Activated CD4-positive, alpha-beta T cell treated with anti-CD3 and anti-CD28 coated beads, Interleukin-2, amount 50 U/mL, for 48 hours (primary cell): ENCODE data around the gene SCN8A.
A peak's percentile ranks its signal among the peaks of the same experiment; 100 is the strongest.

Source experiments
- DNase-seq, 2 experiments: peaks; one replicate each; pipeline ENCODE4 v3.0.0-alpha.2; 2020

SCN8A gene

DNA sequence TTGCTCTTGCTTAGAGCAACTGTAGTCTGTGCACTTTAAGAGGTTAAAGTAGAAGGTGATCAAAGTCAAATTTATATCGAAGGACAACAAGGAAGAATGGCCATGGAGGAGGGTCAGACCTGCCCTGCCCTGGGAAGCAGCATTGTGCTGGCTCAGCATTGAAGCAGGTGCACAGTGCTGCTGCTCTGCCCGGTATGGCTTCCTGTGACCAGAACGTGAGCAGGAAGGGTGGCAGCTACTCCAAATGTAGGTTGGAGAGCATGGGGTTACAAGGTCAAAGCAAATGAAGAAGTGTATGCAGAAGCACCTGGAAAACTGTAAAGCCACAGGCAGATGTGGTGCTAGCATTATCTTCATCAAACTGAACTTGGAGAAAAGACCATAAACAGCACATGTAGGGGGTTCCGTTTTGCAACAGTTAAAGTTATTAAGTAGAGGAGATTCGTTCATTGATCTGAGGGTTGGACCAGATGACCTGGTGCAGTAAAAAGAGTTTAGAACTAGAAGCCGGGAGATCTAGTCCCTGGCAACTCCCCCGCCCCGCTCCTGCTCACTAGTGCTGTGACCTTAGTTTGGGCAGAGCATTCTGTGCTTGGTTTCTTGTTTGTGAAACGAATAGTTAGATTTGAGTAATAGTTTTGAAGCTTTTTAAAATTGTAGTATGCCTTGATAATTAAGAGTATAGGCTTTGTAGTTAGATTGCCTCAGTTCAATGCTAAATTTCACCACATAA, 84.2 kb downstream of the SCN8A start:
- DNase-seq: no peak

DNA sequence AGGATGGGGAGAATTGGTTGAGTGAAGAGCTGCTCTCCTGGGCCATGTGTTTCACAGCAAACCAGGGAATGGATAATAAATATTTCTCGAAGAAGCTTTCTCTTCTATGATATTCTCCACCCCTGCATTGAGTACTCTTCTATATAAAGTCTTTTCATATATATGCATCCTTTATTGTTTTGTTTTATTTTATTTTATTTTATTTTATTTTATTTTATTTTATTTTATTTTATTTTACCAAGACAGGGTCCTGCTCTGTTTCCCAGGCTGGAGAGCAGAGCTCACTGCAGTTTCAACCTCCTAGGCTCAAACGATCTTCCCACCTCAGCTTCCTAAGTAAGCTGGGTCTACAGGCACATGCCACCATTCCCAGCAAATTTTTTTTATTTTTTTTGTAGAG, 85.8 kb downstream of the SCN8A start:
- no peak for DNase-seq

DNA sequence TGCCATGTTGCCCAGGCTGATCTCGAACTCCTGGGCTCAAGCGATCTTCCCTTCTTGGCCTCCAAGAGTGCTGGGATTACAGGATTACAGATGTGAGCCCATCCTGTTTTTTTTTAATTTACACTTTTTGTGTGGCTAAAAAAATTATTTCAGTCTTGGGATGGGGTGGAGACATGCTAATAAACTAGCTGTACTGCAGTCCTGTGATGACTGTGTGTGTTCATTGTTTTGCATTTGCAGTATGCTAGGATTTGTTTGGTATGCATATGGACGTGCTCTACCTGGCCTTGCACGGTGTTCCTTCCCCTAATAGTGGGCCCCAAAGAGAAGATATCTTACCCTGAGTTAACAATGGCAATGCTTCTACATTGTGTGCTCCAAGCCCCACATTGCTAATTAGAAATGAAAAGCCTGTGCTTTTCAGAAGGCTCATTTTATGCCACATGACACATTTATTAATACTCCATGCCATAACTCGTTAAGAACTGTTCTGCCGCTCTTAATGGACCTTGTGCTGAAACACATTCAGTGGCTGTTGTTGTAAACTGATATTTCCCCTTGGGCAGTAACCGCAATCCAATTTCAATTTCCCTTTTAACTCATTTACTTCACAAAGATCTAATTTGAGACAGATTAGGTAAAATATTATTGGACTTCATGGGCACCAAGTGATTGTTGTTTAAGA, 86.4 kb downstream of the SCN8A start:
- no peak for DNase-seq

DNA sequence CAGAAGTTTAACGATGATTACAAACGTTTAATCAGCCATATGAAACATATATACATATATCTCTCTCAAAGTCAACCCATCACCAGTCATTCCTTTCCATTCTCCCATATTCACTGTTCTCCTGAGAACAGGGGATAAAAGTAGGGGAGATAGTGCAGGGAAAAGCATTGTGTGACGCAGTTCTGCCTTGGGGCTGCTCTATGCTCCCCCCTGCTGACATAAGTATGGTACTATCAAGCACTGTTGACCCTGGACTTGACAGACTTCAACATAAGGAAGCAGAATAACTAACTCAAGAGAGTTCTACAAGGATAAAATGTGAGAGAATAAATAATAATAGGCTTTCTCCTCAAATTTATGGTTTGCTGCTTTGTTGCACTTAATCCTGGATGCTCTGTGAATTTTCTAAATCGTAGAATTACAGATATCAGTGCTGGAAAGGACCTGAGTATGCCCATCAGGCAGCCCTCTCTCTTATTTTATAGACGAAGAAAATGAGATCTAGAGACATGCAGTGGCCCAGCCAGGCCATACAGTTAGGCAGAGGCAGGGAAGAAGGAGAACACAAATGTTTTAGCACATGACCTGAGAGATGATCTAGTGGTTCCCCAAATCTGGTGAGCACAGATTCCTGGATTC, 87.2 kb downstream of the SCN8A start:
- peak; percentile 10 to 12 for DNase-seq

DNA sequence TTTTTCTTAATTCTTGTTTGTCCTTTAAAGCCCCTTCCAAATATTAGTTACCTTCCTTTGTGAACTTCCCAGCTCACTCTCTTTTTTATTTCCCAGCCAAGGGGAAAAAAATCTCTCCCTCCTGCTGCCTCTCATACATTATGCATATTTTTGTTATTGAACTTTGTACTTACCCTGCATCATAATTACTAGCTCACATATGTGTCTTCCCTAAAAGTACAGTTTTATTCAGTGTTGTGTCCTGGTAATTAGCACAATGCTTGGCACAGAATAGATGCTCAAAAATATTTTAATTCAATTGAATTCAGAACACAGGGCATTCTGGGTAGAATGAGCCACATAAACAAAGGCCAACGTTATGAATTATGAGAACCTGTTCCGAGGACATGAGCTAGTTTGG, 91.9 kb downstream of the SCN8A start:
- no peak for DNase-seq

DNA sequence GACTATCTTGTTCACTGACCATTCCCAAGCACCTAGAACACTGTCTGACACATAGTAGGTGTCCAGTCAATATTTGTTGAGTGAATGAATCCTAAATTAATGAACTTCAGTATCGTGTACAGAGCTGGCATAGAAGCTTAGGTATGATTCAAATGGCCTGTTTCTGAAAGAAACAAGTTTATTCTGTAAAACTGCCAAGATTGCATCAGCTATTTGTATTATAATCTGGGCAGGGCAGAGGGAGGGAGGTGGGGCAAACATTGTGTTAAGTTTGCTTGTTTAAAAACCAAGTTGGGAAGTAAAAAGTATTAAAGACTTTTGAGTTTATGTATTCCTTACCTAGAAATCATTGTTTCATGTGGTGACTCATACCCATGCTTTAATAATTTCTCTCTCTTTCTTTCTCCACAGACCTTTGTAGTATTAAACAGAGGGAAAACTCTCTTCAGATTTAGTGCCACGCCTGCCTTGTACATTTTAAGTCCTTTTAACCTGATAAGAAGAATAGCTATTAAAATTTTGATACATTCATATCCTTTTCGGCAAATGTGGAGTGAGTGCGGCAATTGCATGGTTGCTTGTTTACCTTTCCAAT, 92.8 kb downstream of the SCN8A start:
- no peak for DNase-seq

DNA sequence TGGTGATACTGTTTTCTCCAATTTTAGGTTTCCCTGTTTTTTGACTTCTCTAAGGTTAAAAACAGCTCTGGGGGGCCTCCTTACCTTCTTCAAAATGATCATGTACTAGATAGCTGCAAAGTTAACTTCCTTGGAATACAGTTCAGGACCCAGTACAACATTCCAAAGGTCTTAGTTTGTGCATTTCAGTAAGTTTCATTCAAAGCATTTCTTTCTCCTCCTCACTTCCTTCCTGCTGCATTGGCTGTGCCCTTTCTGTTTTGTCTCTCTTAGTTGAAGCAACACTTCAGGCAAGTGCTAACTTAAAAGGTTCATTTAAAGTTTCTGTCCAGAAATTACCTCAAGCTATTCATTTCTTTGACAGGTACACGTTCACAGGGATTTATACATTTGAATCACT, 95.7 kb downstream of the SCN8A start:
- DNase-seq: no peak

DNA sequence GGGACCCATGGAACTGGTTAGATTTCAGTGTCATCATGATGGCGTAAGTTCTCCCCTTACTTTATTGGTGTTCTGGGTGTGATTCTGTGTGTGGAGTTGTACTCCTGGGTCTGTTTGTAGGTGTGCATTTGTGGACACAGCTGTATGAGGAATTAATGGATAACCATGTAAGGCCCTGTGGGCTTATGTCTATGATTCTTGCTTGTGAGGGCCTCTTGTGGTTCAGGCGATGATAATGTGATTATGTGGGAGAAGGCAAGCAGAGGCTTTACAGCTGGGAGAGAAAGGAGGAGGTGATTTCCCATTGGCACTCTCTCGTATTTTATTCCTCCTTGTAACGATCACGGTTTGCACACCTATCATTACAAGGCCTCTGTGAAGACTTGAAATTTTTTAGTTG, 96.1 kb downstream of the SCN8A start:
- DNase-seq: no peak

DNA sequence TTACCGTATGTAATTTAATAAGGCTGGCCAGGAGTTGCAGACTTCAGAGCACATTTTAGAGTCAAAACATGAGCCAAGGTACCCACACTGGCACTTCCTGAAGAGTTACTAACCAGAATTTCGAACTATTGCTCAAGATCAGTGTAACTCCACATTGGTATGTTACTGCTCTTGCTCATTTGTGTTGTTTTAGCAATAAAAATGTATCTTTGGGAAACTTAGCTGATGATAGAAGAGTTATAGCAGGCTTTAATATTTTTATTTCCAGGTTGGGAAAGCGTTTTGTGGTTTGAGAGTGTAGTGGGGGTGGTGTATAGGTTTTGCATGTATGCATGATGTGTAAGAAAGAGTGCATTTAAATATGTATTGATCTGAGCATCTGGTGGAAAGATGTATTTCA, 96.6 kb downstream of the SCN8A start:
- DNase-seq: no peak

DNA sequence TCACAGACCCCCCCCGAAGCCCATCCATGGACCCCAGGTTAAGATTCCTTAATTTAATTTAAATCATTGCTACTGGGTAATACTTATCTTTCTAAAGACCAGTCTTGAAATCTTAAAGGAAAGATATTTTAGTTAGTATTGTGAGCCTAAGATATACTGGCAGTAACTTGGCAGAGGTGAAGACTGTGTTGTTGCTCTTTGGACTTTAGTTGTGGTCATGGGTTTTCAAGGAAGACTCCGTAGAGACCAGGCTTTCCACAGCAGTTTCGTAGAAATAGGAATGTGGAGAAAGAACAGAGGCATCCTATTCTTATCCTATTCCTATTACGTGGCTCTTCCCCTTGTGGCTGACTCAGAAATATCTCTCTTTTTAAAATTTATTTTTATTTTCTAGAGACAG, 99.0 kb downstream of the SCN8A start:
- DNase-seq: no peak

DNA sequence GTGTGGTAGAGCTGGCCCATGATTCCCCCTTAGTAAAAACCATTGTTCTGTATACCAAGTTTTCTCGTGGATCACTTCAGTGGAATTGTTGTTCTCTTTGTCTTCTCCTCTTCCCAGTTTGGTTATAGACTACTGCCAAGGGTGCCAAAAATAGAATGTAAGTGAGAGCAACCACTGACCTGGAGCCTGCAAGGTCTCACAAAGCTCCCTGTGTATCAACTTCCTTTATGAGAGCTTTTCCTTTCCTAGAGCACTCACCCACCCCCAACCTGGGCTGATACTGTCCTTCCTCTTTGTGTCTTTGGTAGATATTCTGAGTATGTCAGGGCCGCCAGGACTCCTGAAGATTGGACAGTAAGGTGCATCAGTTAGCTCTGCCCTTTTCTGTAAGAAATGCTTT, 101.0 kb downstream of the SCN8A start:
- no peak for DNase-seq

DNA sequence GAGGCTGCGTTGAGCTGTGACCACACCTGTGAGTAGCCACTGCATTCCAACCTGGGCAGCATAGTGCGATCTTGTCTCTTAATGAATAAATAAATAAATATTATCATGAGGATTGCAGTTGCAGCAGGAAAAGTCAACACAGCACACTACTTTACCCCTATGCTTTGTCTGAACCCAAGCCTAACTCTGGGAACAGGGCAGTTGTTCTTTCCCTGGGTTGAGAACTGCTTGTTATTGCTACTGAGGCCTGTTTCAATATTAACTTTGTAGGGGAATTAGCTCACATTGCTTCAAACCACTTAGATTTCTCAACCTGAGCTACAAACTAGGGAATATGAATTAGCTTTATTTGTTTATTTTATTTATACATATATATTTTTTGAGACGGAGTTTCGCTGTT, 102.5 kb downstream of the SCN8A start:
- DNase-seq: no peak

DNA sequence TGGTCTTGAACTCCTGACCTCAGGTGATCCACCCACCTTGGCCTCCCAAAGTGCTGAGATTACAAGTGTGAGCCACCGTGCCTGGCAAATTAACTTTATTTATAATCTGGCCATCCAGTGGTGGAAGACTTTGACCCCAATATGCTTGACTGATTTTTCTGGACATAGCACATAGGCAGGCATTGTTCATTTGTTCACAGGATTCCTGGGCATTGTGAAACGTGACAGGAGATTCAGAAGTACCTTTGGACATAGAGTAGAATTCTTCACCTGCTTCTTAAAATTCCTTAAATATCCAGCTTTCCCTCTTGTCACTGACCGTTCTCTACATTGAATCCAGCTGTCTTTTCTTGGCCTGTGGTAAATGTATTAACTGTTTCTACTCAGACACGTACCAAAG, 103.1 kb downstream of the SCN8A start:
- no peak for DNase-seq

DNA sequence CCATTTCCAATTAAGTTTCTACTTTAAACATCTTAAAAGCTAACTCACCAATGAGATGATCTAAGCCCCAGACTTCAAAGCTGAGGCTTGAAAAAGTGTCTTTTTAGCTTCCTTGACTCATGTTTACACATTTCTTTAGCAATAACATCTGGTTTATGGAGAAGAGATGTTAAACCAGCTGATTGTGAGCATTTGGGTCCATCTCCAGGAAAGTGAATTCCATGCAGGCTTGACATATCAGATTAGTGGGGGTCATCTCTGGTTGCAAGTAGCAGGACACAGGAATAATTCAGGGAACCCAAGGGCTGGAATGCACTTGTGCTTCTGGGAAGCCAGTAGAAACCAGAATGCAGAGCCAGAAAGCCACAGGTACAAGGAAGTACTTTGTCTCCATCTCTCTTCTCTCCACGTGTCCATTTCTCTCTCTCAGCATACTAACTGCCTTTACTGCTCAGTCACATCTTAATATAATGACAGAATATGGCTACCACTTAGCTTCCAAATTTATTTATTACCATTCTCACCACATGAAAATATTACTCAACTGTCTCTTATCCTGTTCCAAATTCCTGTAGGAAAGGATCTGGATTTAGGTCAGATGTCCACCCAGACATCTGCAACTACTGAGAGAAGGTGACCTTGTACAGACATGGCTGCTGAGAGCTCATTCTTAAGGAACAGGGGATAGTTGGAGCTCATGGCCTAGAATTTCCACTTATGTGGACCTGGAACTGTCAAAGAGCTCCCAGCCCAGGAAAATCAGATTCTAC, 104.4 kb downstream of the SCN8A start:
- no peak for DNase-seq

DNA sequence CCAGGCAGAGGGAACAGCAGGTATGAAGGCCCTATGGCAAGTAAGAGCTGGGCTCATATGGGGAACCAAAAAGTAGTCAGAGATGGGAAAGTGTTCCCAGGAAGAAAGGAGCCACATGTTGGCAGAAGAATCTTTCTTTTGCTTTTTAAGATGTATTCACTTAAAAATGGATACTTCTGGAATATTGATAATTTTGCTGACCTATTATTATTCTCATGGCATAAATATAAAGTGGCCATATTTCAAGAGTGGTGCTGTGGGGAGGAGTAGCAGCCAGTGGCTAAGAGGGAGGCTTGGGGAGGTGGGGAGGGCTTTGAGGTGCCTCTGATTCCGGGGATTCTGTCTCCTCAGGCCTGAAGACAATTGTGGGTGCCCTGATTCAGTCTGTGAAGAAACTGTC, 108.2 kb downstream of the SCN8A start:
- DNase-seq: no peak

DNA sequence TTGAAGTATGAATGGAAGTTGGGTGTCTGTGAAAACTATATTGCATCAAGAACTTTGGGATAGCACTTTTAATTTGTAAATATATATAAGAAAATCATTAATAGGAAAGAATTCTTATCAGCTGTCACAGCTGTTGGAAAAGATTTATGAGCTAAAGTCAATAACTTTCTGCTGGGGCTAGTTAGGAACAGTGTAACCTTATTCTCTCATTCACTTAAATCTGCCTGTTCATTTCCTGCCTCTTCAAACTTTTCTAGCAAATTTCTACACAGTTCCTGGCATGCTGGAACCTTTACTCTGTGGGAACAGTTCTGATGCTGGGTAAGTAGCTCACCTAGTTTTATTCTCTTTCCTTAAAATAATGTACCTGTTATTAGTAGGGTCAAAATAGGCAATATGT, 109.9 kb downstream of the SCN8A start:
- no peak for DNase-seq

DNA sequence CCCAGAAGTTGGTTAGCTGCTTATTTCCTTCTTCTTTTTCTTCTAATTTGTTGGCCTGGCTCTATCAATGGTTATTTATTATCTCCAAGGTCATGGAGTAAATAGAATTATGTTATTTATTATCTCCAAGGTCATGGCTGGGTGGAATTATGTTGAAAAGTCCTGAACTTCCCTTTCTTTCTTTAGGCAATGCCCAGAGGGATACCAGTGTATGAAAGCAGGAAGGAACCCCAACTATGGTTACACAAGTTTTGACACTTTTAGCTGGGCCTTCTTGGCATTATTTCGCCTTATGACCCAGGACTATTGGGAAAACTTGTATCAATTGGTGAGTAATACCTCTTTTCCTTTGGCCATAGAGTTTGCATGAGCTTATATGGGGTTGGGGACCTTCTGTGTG, 111.6 kb downstream of the SCN8A start:
- DNase-seq: no peak

DNA sequence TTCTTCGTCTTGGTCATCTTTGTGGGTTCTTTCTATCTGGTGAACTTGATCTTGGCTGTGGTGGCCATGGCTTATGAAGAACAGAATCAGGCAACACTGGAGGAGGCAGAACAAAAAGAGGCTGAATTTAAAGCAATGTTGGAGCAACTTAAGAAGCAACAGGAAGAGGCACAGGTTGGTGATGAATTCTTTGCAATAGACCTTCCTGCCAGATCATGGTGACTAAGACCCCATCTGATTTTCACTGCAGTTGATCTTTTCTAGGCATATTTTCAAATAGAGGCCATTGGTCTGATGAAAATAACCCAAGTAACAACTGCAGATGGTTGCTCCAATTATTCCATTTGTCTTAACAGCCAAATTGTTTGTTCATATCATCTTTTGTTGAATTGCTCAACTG, 114.4 kb downstream of the SCN8A start:
- no peak for DNase-seq

DNA sequence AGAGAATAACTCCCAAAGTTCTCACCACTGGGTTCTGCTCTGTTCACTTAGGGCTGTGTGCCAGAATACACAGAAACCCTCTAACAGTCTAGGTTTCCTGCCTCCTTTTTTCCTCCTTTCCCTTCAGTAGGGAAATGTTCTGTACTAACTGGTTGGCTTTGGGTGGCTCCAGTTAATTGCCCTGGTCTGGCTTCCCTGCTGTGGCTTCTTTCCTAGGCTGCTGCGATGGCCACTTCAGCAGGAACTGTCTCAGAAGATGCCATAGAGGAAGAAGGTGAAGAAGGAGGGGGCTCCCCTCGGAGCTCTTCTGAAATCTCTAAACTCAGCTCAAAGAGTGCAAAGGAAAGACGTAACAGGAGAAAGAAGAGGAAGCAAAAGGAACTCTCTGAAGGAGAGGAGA, 115.2 kb downstream of the SCN8A start:
- DNase-seq: no peak

DNA sequence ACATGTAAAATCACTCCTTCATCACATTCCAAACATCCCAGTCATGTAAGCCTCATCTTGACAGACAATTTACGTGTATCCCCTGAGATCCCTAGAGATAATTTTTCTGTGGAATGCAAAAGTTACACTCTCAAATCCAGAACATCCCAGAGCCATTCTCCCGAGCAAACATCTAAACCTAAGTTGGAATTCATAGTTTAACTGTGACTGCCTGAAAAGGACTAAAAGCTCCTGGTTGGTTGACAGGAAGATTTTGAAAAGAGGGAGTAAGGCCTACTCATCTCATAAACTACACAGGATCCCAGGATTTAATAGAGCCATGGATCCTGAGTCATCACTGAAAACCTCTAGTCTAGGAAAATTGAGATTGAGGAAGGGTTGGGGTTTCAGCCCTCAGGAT, 123.6 kb downstream of the SCN8A start:
- no peak for DNase-seq

DNA sequence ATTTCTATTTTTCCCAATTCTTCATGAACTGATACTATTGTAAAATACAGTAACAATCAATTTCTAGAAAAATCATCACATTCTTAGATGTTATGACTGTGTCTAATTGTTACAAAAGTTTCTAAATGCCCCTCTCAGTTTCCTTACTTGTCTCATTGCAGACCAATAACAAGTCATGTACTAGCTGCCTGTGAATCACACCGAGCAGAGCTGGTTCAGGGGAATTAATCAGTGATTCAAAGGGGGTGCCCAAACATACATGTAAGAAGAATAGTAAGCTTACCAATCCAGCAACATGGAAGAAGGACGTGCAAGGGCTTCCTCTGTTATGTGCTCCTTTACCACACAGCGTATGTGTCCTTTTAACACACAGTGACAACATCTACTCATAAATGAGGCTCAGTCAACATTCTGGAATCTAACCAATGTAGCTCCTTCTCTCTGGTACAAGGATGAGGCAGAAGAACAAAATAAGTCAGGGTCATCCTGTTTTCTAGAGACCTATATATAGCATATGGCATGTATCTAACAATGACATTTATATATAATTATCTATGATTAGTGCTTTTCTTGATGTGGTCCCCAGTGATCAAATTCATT, 126.4 kb downstream of the SCN8A start:
- no peak for DNase-seq

DNA sequence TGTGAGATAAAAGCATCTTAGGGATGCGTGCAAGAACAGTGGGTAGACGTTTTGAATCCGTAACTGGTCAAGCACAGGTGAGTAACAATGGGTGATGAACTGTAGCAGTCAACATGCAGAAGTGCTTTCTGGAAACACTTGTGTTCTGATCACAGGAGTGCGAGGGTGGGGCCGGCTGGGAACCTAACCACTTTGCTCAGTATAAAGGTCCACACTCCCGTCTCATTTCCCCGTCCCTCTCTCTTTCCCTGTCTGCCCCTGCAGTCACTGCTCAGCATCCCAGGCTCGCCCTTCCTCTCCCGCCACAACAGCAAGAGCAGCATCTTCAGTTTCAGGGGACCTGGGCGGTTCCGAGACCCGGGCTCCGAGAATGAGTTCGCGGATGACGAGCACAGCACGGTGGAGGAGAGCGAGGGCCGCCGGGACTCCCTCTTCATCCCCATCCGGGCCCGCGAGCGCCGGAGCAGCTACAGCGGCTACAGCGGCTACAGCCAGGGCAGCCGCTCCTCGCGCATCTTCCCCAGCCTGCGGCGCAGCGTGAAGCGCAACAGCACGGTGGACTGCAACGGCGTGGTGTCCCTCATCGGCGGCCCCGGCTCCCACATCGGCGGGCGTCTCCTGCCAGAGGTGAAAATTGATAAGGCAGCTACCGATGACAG, 130.4 kb downstream of the SCN8A start:
- DNase-seq: peak; percentile 43 to 54
